ENCODE measurements around the gene CENPT. TPM values are rescaled to one million over a fixed set of nuclear protein-coding genes. Genes with fewer than 3 reads are reported as not detected.

The CENPT gene
- polyA plus RNA-seq, 2 of the 4 experiments (the other 2 are of a cell fraction) = 19.1 to 36.9 TPM

DNA sequence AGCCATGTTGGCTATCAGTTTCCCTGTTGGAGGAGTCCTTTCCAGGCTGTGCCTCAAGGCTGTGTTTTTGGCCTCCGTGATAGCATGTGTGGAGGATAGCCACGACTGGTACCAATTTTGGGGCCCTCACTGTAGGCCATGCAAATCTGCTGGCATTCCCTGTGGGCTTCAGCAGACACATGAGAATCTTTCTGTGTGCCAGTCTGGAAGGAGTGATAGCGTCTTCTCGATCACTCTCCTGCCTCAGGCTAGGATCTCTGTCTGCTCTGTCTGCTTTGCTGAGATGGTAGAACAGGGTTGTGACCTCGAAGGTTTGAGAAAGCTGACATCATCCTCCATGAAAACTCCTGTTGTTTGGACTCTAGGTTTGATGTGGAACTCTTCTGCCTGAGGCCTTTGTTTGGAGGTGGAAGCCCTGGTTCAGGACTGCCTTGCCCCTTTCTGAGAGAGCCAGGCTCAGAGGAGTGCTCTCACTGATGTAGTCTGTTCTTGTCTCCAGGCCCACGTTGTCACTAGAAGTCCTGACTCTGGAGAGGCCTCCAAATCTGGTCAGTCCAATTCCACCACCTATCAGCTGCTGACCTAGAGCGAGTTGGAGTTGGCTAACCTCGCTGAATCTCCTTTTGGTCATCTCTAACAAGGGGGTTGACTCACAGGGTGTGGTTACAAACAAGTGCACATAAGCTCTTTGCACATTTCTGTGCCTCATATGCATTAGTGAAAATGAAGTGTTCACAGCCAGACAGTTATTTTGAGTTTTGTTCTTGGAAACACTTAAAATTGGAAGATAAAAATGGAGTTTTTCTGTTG lies 13.3 kb upstream of the CENPT start:
- TF ChIP-seq NPAS2 (CRISPR knock-in tag; IDR thresholded peaks at IDR 0.05; ENCODE audit: borderline replicate concordance) = no peak
- TF ChIP-seq ESRRA (IDR thresholded peaks at IDR 0.05; ENCODE audit: borderline replicate concordance, low read length) = no peak
- TF ChIP-seq HOXA7 (CRISPR knock-in tag; IDR thresholded peaks at IDR 0.05) = no peak
- TF ChIP-seq, protein P1, sequence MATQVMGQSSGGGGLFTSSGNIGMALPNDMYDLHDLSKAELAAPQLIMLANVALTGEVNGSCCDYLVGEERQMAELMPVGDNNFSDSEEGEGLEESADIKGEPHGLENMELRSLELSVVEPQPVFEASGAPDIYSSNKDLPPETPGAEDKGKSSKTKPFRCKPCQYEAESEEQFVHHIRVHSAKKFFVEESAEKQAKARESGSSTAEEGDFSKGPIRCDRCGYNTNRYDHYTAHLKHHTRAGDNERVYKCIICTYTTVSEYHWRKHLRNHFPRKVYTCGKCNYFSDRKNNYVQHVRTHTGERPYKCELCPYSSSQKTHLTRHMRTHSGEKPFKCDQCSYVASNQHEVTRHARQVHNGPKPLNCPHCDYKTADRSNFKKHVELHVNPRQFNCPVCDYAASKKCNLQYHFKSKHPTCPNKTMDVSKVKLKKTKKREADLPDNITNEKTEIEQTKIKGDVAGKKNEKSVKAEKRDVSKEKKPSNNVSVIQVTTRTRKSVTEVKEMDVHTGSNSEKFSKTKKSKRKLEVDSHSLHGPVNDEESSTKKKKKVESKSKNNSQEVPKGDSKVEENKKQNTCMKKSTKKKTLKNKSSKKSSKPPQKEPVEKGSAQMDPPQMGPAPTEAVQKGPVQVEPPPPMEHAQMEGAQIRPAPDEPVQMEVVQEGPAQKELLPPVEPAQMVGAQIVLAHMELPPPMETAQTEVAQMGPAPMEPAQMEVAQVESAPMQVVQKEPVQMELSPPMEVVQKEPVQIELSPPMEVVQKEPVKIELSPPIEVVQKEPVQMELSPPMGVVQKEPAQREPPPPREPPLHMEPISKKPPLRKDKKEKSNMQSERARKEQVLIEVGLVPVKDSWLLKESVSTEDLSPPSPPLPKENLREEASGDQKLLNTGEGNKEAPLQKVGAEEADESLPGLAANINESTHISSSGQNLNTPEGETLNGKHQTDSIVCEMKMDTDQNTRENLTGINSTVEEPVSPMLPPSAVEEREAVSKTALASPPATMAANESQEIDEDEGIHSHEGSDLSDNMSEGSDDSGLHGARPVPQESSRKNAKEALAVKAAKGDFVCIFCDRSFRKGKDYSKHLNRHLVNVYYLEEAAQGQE (IDR thresholded peaks at IDR 0.05) = no peak
- no peak for TF ChIP-seq CHD4 (IDR thresholded peaks at IDR 0.05; ENCODE audit: borderline replicate concordance)
- no peak for TF ChIP-seq CBX2 (IDR thresholded peaks at IDR 0.05; ENCODE audit: borderline replicate concordance, low read depth)
- no peak for TF ChIP-seq FOXS1 (CRISPR knock-in tag; IDR thresholded peaks at IDR 0.05)
- TF ChIP-seq TP53 (CRISPR knock-in tag; IDR thresholded peaks at IDR 0.05) = no peak
- TF ChIP-seq ZC3H11A (IDR thresholded peaks at IDR 0.05) = no peak
- TF ChIP-seq, protein P2, sequence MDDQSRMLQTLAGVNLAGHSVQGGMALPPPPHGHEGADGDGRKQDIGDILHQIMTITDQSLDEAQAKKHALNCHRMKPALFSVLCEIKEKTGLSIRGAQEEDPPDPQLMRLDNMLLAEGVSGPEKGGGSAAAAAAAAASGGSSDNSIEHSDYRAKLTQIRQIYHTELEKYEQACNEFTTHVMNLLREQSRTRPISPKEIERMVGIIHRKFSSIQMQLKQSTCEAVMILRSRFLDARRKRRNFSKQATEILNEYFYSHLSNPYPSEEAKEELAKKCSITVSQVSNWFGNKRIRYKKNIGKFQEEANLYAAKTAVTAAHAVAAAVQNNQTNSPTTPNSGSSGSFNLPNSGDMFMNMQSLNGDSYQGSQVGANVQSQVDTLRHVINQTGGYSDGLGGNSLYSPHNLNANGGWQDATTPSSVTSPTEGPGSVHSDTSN (IDR thresholded peaks at IDR 0.05) = no peak
- no peak for TF ChIP-seq KDM5A (IDR thresholded peaks at IDR 0.05)
- TF ChIP-seq ZSCAN20 (CRISPR knock-in tag; IDR thresholded peaks at IDR 0.05) = no peak
- no peak for TF ChIP-seq HEYL (CRISPR knock-in tag; IDR thresholded peaks at IDR 0.05)
- TF ChIP-seq, protein P3, sequence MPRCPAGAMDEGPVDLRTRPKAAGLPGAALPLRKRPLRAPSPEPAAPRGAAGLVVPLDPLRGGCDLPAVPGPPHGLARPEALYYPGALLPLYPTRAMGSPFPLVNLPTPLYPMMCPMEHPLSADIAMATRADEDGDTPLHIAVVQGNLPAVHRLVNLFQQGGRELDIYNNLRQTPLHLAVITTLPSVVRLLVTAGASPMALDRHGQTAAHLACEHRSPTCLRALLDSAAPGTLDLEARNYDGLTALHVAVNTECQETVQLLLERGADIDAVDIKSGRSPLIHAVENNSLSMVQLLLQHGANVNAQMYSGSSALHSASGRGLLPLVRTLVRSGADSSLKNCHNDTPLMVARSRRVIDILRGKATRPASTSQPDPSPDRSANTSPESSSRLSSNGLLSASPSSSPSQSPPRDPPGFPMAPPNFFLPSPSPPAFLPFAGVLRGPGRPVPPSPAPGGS (IDR thresholded peaks at IDR 0.05) = no peak
- TF ChIP-seq EHF (CRISPR knock-in tag; IDR thresholded peaks at IDR 0.05) = no peak
- TF ChIP-seq HOXB5 (CRISPR knock-in tag; IDR thresholded peaks at IDR 0.05) = no peak
- TF ChIP-seq JUNB (IDR thresholded peaks at IDR 0.05) = no peak
- no peak for TF ChIP-seq MYC (IDR thresholded peaks at IDR 0.05; ENCODE audit: borderline replicate concordance, low read length)
- no peak for TF ChIP-seq POLR2AphosphoS2 (conservative IDR thresholded peaks at IDR 0.05; ENCODE audit: low read length)
- no peak for TF ChIP-seq SMC3 (IDR thresholded peaks at IDR 0.05)
- H3K9me3 ChIP-seq = no peaks in the 10 kb centered on the region
- 64% methylated on average over 8 of the region's 8 CpGs for WGBS (ENCODE audit: missing lambda C conversion rate)
- ChIA-PET CTCF (interaction anchor here (0.6 to 9.3 kb wide), 6 partner anchors 8 to 180 kb away, joined by 3 to 86 read pairs (median 3); partner anchors contain the start of gene NRN1L), POLR2A (no interaction called here)
- DNase-seq (ENCODE audit: low read depth in 1 of 2, low spot score in 1 of 2) = peak in 1 of 2 experiments; percentile 44
- peaks cover 58% of the 10 kb centered on the region for H3K4me1 ChIP-seq
- no peak for FAIRE-seq
- ATAC-seq = no peak
- no peak overlapping the region for H3K4me3 ChIP-seq
- peak overlapping the region in 1 of 2 experiments; percentile 37; a peak in 2 of 6 replicates for H3K27ac ChIP-seq
- peak overlapping the region; percentile 35; the same call in 2 of the 3 replicates for H3K4me2 ChIP-seq

DNA sequence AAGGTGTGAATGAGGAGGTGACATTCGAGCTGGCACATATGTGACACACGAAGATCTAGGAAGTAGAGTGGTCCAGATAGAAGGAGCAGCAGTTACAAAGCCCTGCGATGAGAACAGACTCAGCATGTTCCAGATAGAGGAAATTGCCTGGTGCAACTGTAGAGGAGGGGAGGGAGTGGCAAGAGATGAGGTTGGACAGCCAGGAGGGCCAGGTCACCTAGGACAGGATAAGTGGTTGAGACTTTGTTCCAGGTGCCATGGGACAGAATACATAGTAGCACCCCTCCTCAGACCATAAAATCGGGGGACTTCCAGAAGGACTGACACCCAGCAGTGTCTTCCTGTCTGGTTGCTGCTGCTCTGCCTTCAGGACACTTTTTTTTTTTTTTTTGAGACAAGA lies 11.0 kb upstream of the CENPT start:
- H3K4me1 ChIP-seq = peaks cover 62% of the 10 kb centered on the region
- ATAC-seq = no peak
- DNase-seq (ENCODE audit: low read depth in 1 of 2, low spot score in 1 of 2) = no peak
- H3K27ac ChIP-seq = peak overlapping the region in 1 of 2 experiments; percentile 53; a peak in 3 of 6 replicates
- no peaks in the 10 kb centered on the region for H3K9me3 ChIP-seq
- no peak overlapping the region for H3K4me3 ChIP-seq
- peak overlapping the region; percentile 65 for H3K4me2 ChIP-seq
- 72% methylated on average over 4 of the region's 4 CpGs for WGBS (ENCODE audit: missing lambda C conversion rate)
- ChIA-PET CTCF (interaction anchor here (0.6 to 9.3 kb wide), 7 partner anchors 10 to 416 kb away, joined by 3 to 86 read pairs (median 5); partner anchors contain the start of gene NRN1L), POLR2A (no interaction called here)
- no peak for FAIRE-seq
- no peak for TF ChIP-seq MAZ (IDR thresholded peaks at IDR 0.05; ENCODE audit: borderline replicate concordance, low read depth, low read length)
- TF ChIP-seq, protein P4, sequence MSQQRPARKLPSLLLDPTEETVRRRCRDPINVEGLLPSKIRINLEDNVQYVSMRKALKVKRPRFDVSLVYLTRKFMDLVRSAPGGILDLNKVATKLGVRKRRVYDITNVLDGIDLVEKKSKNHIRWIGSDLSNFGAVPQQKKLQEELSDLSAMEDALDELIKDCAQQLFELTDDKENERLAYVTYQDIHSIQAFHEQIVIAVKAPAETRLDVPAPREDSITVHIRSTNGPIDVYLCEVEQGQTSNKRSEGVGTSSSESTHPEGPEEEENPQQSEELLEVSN (IDR thresholded peaks at IDR 0.05; ENCODE audit: borderline replicate concordance, low read depth) = no peak
- TF ChIP-seq NR3C1 (IDR thresholded peaks at IDR 0.05) = no peak
- TF ChIP-seq, protein P1 (IDR thresholded peaks at IDR 0.05) = no peak
- TF ChIP-seq, protein P5, sequence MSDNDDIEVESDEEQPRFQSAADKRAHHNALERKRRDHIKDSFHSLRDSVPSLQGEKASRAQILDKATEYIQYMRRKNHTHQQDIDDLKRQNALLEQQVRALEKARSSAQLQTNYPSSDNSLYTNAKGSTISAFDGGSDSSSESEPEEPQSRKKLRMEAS (IDR thresholded peaks at IDR 0.05) = no peak
- no peak for TF ChIP-seq RARB (CRISPR knock-in tag; IDR thresholded peaks at IDR 0.05)
